Fibroblast of lung (primary cell): Measurements from ENCODE around the gene KRTAP10-5. TPM values are rescaled to one million over a fixed set of nuclear protein-coding genes. Genes with fewer than 3 reads are reported as not detected.

Experiments used
- DNase-seq, 2 donors: peaks; one replicate each; pipeline versions ENCODE4 v3.0.0 to v3.0.0-alpha.2; 2010; ENCODE audit warnings: low read depth in 2 of 2
- H2AFZ ChIP-seq: 2 replicates; pipeline ENCODE4 v1.5.1; 2012; ENCODE audit warnings: low read length, control low read depth, inconsistent platforms
- H3K27ac ChIP-seq: 2 replicates; pipeline ENCODE4 v1.5.1; 2011; ENCODE audit warnings: low read length, control low read depth; ENCODE audit not compliant: insufficient read depth
- H3K27me3 ChIP-seq: 2 replicates; pipeline ENCODE4 v1.5.1; 2011; ENCODE audit warnings: mild to moderate bottlenecking, low read length; ENCODE audit not compliant: control insufficient read depth, insufficient read depth
- H3K36me3 ChIP-seq: 2 replicates; pipeline ENCODE4 v1.5.1; 2011; ENCODE audit warnings: low read length; ENCODE audit not compliant: control insufficient read depth, insufficient read depth
- H3K4me1 ChIP-seq: 2 replicates; pipeline ENCODE4 v1.5.1; 2011; ENCODE audit warnings: low read length; ENCODE audit not compliant: control insufficient read depth, insufficient read depth; ENCODE audit errors: extremely low read depth
- H3K4me2 ChIP-seq: 2 replicates; pipeline ENCODE4 v1.5.1; 2011; ENCODE audit warnings: low read length, control low read depth; ENCODE audit not compliant: insufficient read depth; ENCODE audit errors: extremely low read depth
- H3K4me3 ChIP-seq, 4 experiments: fragments of 200-600 bp in 1 of 4; sonication (generic) in 1 of 4; replicated peaks in 1 of 4; 2 replicates each; pipeline ENCODE4 v1.5.1; 2011 to 2016; ENCODE audit warnings: low read length in 4 of 4, low read depth in 3 of 4, mild to moderate bottlenecking in 3 of 4, control low read depth in 2 of 4, inconsistent platforms in 1 of 4, mixed read lengths in 1 of 4; ENCODE audit not compliant: insufficient read depth in 1 of 4; ENCODE audit errors: control extremely low read depth in 1 of 4
- H3K79me2 ChIP-seq: 2 replicates; pipeline ENCODE4 v1.5.1; 2012; ENCODE audit warnings: mild to moderate bottlenecking, low read length, inconsistent platforms; ENCODE audit not compliant: control insufficient read depth, insufficient read depth
- H3K9ac ChIP-seq: 2 replicates; pipeline ENCODE4 v1.5.1; 2011; ENCODE audit warnings: mild to moderate bottlenecking, low read length, control low read depth; ENCODE audit not compliant: insufficient read depth
- H3K9me3 ChIP-seq: 2 replicates; pipeline ENCODE4 v1.5.1; 2012; ENCODE audit warnings: low read depth, low read length; ENCODE audit not compliant: control insufficient read depth, insufficient read depth
- H4K20me1 ChIP-seq: 2 replicates; pipeline ENCODE4 v1.5.1; 2011; ENCODE audit warnings: low read length; ENCODE audit not compliant: control insufficient read depth, insufficient read depth; ENCODE audit errors: extremely low read depth
- CTCF ChIP-seq, 2 donors: IDR thresholded peaks in 1 of 2; conservative IDR thresholded peaks in 1 of 2; 1 replicate in 1 of 2; 2 replicates in 1 of 2; pipeline ENCODE4 v1.5.1; 2011 to 2012; ENCODE audit warnings: low read length in 2 of 2, control low read depth in 1 of 2, inconsistent platforms in 1 of 2, low read depth in 1 of 2, mild to moderate bottlenecking in 1 of 2
- EZH2 ChIP-seq: IDR thresholded peaks from 2 replicates; pipeline ENCODE4 v1.5.1; 2012; ENCODE audit warnings: low read length, control low read depth, mild to moderate bottlenecking; ENCODE audit errors: missing control alignments
- polyA plus RNA-seq, 2 donors: library from polyadenylated mRNA; depleted of rRNA in 1 of 2; stranded (reverse) in 1 of 2; unstranded in 1 of 2; fragments of >200 nt; gene quantifications; 2 replicates each; pipeline ENCODE4 v1.2.1, GENCODE V29; 2011 to 2012; ENCODE audit warnings: missing spikeins in 1 of 2
- total RNA-seq: library from RNA; depleted of rRNA; stranded (reverse); fragments of >200 nt; gene quantifications from 2 replicates; pipeline ENCODE4 v1.2.1, GENCODE V29; 2014

KRTAP10-5 gene
- total and polyA plus RNA-seq, 2 donors (not counting 1 experiment from before 2014, with no cell fraction given): not detected

DNA sequence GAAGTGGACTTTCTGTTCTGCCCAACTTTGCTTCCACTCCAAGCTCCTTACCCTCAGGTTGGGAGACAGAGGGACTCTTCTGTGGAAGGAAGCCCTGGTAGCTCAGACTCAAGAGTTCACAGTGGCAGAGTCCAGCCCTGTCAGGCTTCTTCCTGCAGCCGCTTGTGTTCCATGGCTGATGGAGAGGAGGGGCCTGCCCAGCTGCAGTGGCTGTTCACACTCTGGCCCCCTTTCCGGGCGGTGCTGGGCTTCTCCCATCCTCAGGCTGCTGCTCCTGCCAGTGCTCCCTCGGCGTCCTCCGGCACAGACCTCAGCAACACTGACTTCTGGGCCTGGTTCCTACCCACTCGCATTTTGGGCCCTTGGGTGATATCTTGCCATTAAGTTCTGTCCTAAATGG is 44.4 kb downstream of the KRTAP10-5 start:
- Histone ChIP-seq H3K27ac (no peak overlapping the region), H3K4me1 (no peaks in the 10 kb centered on the region), H3K27me3 (no peaks in the 10 kb centered on the region), H3K9me3 (no peaks in the 10 kb centered on the region), H4K20me1 (no peaks in the 10 kb centered on the region), H2AFZ (no peak overlapping the region), H3K9ac (no peak overlapping the region), H3K36me3 (no peaks in the 10 kb centered on the region), H3K4me2 (no peak overlapping the region), H3K79me2 (no peaks in the 10 kb centered on the region), H3K4me3 (no peak overlapping the region)
- no peak for DNase-seq
- TF ChIP-seq EZH2 (no peak), CTCF (conservative IDR thresholded peaks at IDR 0.05 in 1 of 2, IDR thresholded peaks at IDR 0.05 in 1 of 2; ENCODE audit: low read depth in 1 of 2, low read length in 2 of 2) (no peak)

GRCh38 chr21:44534688-44535087 is 45.7 kb downstream of the KRTAP10-5 start:
- no peaks in the 10 kb centered on the region for H3K9me3 ChIP-seq

DNA sequence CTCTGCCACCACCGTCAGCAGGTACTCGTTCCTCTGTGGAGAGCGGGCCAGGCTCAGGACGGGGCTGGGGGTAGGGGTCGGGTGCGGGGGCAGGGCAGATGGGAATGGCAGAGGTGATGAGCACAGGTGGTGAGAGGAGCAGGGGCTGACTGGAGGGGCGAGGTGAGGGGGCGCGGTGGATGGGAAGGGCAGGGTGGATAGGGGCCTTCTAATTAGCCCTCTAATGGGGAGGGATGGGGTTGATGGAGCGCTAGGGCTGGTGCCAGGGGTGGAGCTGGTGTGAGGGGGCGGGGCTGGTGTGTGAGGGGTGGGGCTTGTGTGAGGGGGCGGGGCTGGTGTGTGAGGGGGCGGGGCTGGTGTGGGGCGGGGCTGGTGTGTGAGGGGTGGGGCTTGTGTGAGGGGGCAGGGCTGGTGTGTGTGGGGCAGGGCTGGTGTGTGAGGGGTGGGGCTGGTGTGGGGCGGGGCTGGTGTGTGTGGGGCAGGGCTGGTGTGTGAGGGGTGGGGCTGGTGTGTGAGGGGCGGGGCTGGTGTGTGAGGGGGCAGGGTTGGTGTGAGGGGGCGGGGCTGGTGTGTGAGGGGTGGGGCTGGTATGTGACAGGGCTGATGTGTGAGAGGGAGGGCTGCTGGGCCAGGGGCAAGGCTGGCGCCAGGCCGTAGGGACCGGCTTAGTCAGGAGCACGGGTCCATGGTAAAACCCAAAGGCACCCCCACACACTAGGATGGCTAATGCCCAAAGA is 46.3 kb downstream of the KRTAP10-5 start:
- Histone ChIP-seq H3K9me3 (no peaks in the 10 kb centered on the region), H3K4me2 (no peak overlapping the region), H4K20me1 (no peaks in the 10 kb centered on the region), H2AFZ (no peak overlapping the region), H3K27me3 (no peaks in the 10 kb centered on the region), H3K4me1 (no peaks in the 10 kb centered on the region), H3K9ac (no peak overlapping the region), H3K27ac (no peak overlapping the region), H3K79me2 (no peaks in the 10 kb centered on the region), H3K4me3 (no peak overlapping the region), H3K36me3 (no peaks in the 10 kb centered on the region)
- DNase-seq: no peak
- TF ChIP-seq EZH2 (no peak), CTCF (conservative IDR thresholded peaks at IDR 0.05 in 1 of 2, IDR thresholded peaks at IDR 0.05 in 1 of 2; ENCODE audit: low read depth in 1 of 2, low read length in 2 of 2) (no peak)

More at GRCh38 chr21:44534688-44535087, 45.7 kb downstream of the KRTAP10-5 start:
- Histone ChIP-seq H3K79me2 (no peaks in the 10 kb centered on the region), H3K4me3 (no peak overlapping the region), H2AFZ (no peak overlapping the region), H3K36me3 (no peaks in the 10 kb centered on the region), H3K9ac (no peak overlapping the region), H3K4me1 (no peaks in the 10 kb centered on the region), H3K27me3 (no peaks in the 10 kb centered on the region), H3K4me2 (no peak overlapping the region), H3K27ac (no peak overlapping the region), H4K20me1 (no peaks in the 10 kb centered on the region)
- DNase-seq: no peak
- no peak for TF ChIP-seq CTCF (conservative IDR thresholded peaks at IDR 0.05 in 1 of 2, IDR thresholded peaks at IDR 0.05 in 1 of 2; ENCODE audit: low read depth in 1 of 2, low read length in 2 of 2)
- TF ChIP-seq EZH2: no peak
